T47D (cell line): Measurements from ENCODE around the gene TRAPPC5.
"Not testable (repeated sequence)": the region's sequence is repeated elsewhere in the genome, so short reads cannot be mapped to it uniquely, and the experiment has no call there.

ENCODE experiments used
- DNase-seq, 2 experiments: peaks; one replicate each; pipeline versions ENCODE4 v3.0.0 to v3.0.0-alpha.2; 2011 to 2012; ENCODE audit warnings: low read depth in 1 of 2, low spot score in 1 of 2
- JUND ChIP-seq: IDR thresholded peaks from 2 replicates; pipeline ENCODE4 v1.6.1; 2012; ENCODE audit warnings: low read depth
- in situ Hi-C: cut with HindIII; loops from 2 replicates; pipeline ENCODE4 v1.10.0; 2016; ENCODE audit warnings: low sequenced_read_pairs, low pct_unique_long_range_greater_than_20kb

The TRAPPC5 gene

DNA sequence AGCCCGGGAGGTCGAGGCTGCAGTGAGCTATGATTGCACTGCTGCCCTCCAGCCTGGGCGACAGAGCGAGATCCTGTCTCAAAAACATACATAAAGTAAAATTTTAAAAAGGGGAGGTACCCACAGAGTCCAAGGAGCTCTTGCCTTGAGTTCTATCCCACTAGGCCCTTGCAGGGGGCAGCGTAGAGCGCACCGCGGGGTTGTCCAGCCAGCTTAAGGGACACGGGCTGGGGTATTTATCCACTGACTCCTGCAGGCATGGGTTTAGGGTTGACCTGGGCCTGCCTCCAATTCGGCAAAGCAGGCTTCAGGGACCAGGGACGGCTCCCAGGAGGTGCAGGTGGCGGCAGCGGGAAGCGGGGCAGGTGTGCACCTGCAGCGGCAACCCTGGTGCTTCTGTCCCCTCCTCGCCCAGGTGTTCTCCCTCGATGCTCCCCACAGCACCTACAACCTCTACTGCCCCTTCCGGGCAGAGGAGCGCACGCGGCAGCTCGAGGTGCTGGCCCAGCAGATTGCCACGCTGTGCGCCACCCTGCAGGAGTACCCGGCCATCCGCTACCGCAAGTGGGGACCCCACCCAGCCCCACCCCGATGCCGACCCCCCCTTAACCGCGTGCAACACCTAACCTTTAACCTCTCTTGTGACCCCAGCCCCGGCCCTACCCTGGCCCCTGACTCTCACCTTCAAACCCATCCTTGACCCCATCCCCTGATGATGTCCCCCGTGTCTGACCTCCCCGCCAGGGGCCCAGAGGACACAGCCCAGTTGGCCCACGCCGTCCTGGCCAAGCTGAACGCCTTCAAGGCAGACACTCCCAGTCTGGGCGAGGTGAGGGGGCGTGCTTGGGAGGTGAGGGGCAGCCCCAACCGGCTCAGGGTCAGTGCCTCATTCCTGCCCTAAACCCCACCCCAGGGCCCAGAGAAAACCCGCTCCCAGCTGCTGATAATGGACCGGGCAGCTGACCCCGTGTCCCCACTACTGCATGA, 39.0 kb upstream of the TRAPPC5 start:
- TF ChIP-seq JUND, result no peak
- DNase-seq, result no peak
- in situ Hi-C loops, result no loop called here

DNA sequence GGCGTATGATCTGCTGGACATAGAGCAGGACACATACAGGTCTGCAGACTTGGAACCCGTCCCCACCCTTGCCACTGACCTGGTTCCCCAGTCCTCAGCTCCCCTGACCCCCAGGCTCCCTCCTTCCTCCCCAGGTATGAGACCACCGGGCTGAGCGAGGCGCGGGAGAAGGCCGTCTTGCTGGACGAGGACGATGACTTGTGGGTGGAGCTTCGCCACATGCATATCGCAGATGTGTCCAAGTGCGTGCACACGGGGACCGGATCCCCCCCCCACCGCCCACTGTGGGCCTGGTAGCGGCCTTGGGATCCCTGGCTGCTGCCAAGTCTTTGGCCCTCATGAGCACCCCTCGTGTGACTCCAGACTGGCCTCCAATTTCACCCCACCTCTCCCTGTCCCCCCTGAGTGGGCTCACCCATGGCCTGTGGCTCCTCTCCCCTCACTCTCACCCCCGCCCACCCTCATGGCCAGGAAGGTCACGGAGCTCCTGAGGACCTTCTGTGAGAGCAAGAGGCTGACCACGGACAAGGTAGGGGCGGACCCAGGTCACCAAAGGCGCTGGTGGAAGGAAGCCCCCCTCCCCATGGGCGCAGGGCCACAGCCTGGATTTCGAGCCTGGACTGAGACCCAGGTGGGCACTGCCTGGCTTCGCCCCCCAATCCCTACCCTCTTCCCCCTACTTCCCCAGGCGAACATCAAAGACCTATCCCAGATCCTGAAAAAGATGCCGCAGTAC, 38.2 kb upstream of the TRAPPC5 start:
- TF ChIP-seq JUND, result no peak
- in situ Hi-C loops, result no loop called here
- DNase-seq, result no peak

- TF ChIP-seq JUND, result no peak
- in situ Hi-C loops, result no loop called here
- DNase-seq, result no peak
Measured at GRCh38 chr19:7643031-7643415, 37.6 kb upstream of the TRAPPC5 start.

GRCh38 chr19:7643629-7644549, 36.7 kb upstream of the TRAPPC5 start:
- DNase-seq, result peak; percentile 24 to 95
- in situ Hi-C loops, result not testable (repeated sequence)

GRCh38 chr19:7644550-7644877, 36.1 kb upstream of the TRAPPC5 start:
- in situ Hi-C loops, result no loop called here
- TF ChIP-seq JUND, result no peak

GRCh38 chr19:7645163-7645562, 35.5 kb upstream of the TRAPPC5 start:
- in situ Hi-C loops, result no loop called here
- TF ChIP-seq JUND, result no peak
- no peak for DNase-seq

More at GRCh38 chr19:7644550-7644877, 36.1 kb upstream of the TRAPPC5 start:
- no peak for DNase-seq

DNA sequence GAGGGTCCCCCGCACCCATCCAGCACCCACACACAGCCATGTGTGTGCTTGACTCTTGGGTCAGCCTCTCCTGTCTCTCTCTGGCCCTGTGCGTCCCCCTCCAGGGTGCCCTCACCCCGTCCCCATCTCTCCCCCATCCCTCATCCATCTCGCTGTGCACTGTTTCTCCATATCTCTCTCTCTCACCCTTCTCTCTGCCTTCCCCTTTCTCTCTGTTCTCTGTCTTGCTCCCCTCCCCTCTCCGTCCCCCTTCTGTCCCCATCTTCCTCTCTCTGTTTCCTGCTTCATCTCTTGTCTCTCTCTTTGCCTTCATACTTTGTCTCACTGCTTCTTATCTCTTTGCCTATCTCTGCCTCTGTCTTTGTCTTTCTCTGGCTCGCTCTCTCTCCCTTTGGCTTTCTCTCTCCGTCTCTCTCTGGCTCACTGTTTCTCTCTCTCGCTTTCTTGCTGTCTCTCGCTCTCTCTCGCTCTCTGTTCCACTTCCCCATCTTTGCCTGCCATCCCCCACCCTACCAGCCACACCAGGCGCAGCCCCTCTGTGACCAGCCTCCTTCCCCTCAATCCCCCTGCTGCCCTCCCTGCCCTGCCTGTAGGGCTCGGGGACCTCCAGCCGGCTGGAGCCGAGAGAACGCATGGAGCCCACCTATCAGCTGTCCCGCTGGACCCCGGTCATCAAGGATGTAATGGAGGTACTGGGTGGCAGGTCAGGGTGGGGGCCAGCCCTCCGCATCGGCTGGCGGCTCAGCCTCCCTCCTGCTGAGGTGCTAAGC, 34.8 kb upstream of the TRAPPC5 start:
- in situ Hi-C loops, result no loop called here
- no peak for DNase-seq
- no peak for TF ChIP-seq JUND

- no peak for TF ChIP-seq JUND
- DNase-seq, result no peak
- in situ Hi-C loops, result no loop called here
Measured at GRCh38 chr19:7646426-7646700, 34.3 kb upstream of the TRAPPC5 start.

DNA sequence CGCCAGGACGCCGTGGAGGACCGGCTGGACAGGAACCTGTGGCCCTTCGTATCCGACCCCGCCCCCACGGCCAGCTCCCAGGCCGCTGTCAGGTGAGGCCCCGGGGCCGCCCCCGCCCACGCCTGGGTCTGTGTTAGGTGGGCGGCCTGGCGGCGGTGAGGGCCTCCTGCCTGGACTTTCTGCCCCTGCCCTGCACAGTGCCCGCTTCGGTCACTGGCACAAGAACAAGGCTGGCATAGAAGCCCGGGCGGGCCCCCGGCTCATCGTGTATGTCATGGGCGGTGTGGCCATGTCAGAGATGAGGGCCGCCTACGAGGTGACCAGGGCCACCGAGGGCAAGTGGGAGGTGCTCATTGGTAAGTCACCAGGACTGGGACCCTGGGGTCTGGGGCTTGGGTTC, 33.5 kb upstream of the TRAPPC5 start:
- in situ Hi-C loops, result no loop called here
- no peak for DNase-seq
- no peak for TF ChIP-seq JUND

GRCh38 chr19:7648265-7649014, 32.2 kb upstream of the TRAPPC5 start:
- no peak for DNase-seq
- in situ Hi-C loops, result no loop called here
- no peak for TF ChIP-seq JUND

GRCh38 chr19:7650148-7650547, 30.5 kb upstream of the TRAPPC5 start:
- no peak for TF ChIP-seq JUND
- in situ Hi-C loops, result no loop called here
- no peak for DNase-seq
